ENCODE data around the gene CYS1. TPM values are rescaled to one million over a fixed set of nuclear protein-coding genes. Genes with fewer than 3 reads are reported as not detected.

Gene CYS1
- total and polyA plus RNA-seq, 11 donors: 0.42 to 9.1 (median 2.5) TPM

DNA sequence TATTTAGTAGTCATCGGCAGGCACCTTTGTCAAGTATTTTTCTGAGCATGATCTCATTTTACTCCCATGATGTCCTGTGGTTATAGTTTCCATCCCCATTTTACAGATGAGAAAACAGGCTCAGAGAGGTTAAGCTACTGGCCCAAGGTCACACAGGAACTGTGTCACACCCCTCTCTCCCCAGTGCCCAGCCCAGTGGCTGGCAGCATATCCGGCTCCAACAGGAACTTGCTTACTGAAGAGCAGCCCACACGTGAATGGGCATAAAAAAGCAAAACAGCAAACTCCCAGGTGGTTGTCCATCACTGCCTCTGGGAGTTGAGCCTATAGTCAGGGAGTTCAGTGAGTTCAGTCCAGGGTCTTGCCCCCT, 45.2 kb downstream of the CYS1 start:
- no peaks in the 10 kb centered on the region for H3K36me3 ChIP-seq
- H3K4me3 ChIP-seq: no peak overlapping the region
- TF ChIP-seq CTCF (IDR thresholded peaks at IDR 0.05) (no peak), POLR2A (IDR thresholded peaks at IDR 0.05) (no peak)
- DNase-seq (peak in 2 of 5 donors; percentile 15 to 61), ATAC-seq (no peak)
- H3K27ac ChIP-seq: peak overlapping the region in 5 of 12 donors; percentile 82 to 97 (median 90)
- intact Hi-C loops (cut with DNase I): loop anchor here in 1 of 10 donors (2.0 kb wide), 1 partner anchor 24 kb away; no protein-coding TSS in a partner anchor
- peaks cover 7 to 71% (median 50%) of the 10 kb centered on the region in 12 donors for H3K4me1 ChIP-seq
- no peaks in the 10 kb centered on the region for H3K9me3 ChIP-seq
- WGBS, 4 donors: 65 to 71% (median 69%) methylated on average over 3 of the region's 3 CpGs
- no peaks in the 10 kb centered on the region for H3K27me3 ChIP-seq

DNA sequence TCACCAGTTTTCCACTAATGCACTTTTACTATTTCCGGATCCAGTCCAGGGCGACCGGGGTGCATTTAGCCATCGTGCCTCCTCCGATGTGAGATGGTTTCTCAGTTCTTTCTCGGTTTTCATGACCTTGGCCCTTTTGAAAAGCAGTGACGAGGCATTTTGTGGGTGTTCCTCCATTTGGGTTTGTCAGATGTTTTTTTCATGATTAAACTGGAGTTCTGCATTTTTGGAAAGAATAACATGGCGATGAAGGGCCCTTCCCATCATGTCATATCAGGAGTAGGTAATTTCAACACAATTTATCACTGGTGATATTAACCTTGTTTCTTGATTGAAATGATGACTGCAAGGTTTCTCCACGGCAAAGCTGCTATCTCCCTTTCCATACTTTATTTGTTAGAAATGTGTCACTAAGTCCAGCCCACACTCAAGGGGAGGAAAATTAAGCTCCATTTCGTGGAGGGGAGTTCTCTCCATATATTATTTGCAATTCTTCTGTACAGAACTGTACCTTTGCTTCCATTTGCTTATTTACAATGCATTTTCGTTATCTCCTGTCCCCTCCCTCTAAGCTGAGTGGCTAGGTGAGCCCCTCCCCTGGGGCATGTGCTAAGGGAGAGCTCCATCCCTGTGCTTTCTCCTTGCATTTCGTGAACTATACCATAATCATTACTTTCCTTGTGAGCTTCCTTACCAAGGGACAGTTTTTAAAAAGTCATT, 45.7 kb downstream of the CYS1 start:
- H3K27ac ChIP-seq: peak overlapping the region in 2 of 12 donors; percentile 90 to 91
- TF ChIP-seq POLR2A (IDR thresholded peaks at IDR 0.05): no peak
- no peaks in the 10 kb centered on the region for H3K27me3 ChIP-seq
- intact Hi-C loops (cut with DNase I): loop anchor here in 1 of 10 donors (2.0 kb wide), 1 partner anchor 24 kb away; no protein-coding TSS in a partner anchor
- 77 to 85% (median 83%) methylated on average over 12 of the region's 12 CpGs for WGBS, 4 donors
- no peak for ATAC-seq
- no peak overlapping the region for H3K4me3 ChIP-seq
- no peaks in the 10 kb centered on the region for H3K36me3 ChIP-seq
- H3K4me1 ChIP-seq: peaks cover 4 to 72% (median 51%) of the 10 kb centered on the region in 12 donors
- DNase-seq: no peak
- no peaks in the 10 kb centered on the region for H3K9me3 ChIP-seq

DNA sequence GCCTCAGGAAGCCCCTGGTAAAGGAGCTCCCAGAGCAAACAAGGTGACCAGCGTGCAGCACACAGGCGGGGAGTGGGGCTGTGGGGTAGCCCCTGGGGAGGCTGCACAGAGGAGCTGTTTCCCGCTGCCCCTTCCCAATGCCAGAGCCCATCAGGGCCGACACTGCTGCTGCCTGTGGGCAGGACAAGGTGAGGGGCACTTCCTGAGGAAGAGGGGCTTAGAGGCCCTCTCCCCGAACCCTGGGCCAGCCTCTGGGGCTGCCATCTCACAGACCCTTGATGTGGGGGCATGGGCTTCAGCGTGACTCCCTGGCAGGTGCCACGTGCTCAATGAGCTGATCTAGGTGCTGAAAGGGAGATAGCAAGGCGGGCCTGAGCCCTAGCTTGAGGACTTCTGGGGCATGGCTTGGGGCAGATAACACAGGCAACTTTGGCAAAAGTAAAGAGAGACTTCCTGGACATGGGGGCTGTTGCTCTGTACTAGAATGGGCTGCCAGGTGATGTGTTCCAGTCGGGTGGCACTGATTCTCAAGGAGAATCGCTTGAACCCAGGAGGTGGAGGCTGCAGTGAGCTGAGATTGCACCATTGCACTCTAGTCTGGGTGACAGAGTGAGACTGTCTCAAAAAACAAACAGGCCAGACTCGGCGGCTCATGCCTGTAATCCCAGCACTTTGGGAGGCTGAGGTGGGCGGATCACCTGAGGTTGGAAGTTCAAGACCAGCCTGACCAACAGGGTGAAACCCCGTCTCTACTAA, 46.8 kb downstream of the CYS1 start:
- ATAC-seq: no peak
- H3K4me1 ChIP-seq: peaks cover 9 to 82% (median 60%) of the 10 kb centered on the region in 12 donors
- peak in 2 of 5 donors; percentile 59 to 62 for DNase-seq
- no peak overlapping the region for H3K4me3 ChIP-seq
- 64 to 74% (median 72%) methylated on average over 14 of the region's 14 CpGs for WGBS, 4 donors
- intact Hi-C loops (cut with DNase I): loop anchor here in 1 of 10 donors (2.0 kb wide), 1 partner anchor 23 kb away; no protein-coding TSS in a partner anchor
- no peaks in the 10 kb centered on the region for H3K9me3 ChIP-seq
- no peaks in the 10 kb centered on the region for H3K27me3 ChIP-seq
- TF ChIP-seq POLR2A (IDR thresholded peaks at IDR 0.05) (no peak), CTCF (IDR thresholded peaks at IDR 0.05) (no peak)
- H3K36me3 ChIP-seq: no peaks in the 10 kb centered on the region
- peak overlapping the region in 2 of 12 donors; percentile 90 to 91 for H3K27ac ChIP-seq

DNA sequence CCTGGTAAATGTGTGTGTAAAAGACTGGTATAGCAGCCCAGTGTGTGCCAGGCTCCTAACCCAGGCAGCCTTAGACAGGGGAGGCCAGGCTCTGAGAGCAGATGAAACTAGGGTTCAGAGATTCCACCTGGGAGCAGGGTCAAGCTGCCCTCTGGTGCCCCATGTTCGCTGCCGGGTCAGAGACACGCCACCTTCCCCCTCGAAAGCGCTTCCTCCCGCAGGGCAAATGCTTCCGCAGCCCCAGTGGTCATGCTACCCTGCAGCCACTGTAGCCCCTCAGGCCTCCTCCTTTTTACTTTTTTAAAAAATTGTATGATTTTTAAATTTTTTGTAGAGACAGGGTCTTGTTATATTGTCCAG, 47.5 kb downstream of the CYS1 start:
- H3K27ac ChIP-seq: no peak overlapping the region
- ATAC-seq: no peak
- peak in 2 of 5 donors; percentile 15 to 25 for DNase-seq
- peaks cover 9 to 83% (median 57%) of the 10 kb centered on the region in 12 donors for H3K4me1 ChIP-seq
- no peak for TF ChIP-seq POLR2A (IDR thresholded peaks at IDR 0.05)
- no peak for TF ChIP-seq CTCF (IDR thresholded peaks at IDR 0.05)
- H3K27me3 ChIP-seq: no peaks in the 10 kb centered on the region
- no peaks in the 10 kb centered on the region for H3K9me3 ChIP-seq
- no peak overlapping the region for H3K4me3 ChIP-seq
- intact Hi-C loops (cut with DNase I): no loop called here
- WGBS, 4 donors: 92 to 99% (median 97%) methylated on average over 7 of the region's 7 CpGs
- H3K36me3 ChIP-seq: no peaks in the 10 kb centered on the region
